Neural crest cell (in vitro differentiated cells): Measurements from ENCODE around the gene SLC35E3. TPM values are rescaled to one million over a fixed set of nuclear protein-coding genes. Genes with fewer than 3 reads are reported as not detected.

Source experiments
- DNase-seq: peaks from one replicate; pipeline ENCODE4 v3.0.0; 2021; ENCODE audit warnings: low read depth, mixed read lengths, low spot score
- H3K27ac Mint-ChIP-seq: one replicate; pipeline ENCODE4 v1.8.0; 2021; ENCODE audit warnings: mild to moderate bottlenecking, mixed read lengths; ENCODE audit not compliant: unreplicated experiment
- H3K27me3 Mint-ChIP-seq: 2 replicates; pipeline ENCODE4 v1.8.0; 2021; ENCODE audit warnings: low read depth, mild to moderate bottlenecking, mixed read lengths
- H3K36me3 Mint-ChIP-seq: 2 replicates; pipeline ENCODE4 v1.8.0; 2021; ENCODE audit warnings: low read depth, mild to moderate bottlenecking, mixed read lengths
- H3K4me1 Mint-ChIP-seq: 2 replicates; pipeline ENCODE4 v1.8.0; 2021; ENCODE audit warnings: mixed read lengths
- H3K4me3 Mint-ChIP-seq: one replicate; pipeline ENCODE4 v1.8.0; 2021; ENCODE audit warnings: mild to moderate bottlenecking, mixed read lengths
- H3K9me3 Mint-ChIP-seq: 2 replicates; pipeline ENCODE4 v1.8.0; 2021; ENCODE audit warnings: mixed read lengths
- CTCF ChIP-seq: fragments of 200-600 bp; sonication (generic); conservative IDR thresholded peaks from 2 replicates; pipeline ENCODE4 v1.5.0; 2021; ENCODE audit warnings: antibody characterized with exemption, mild to moderate bottlenecking
- total RNA-seq: library from RNA; stranded (reverse); gene quantifications from 2 replicates; pipeline ENCODE4 v1.2.1, GENCODE V29; 2021

The SLC35E3 gene
- total RNA-seq, 1 donor from 2014 or later = 15.1 TPM

- TF ChIP-seq CTCF = no peak
- Mint-ChIP-seq H3K36me3 (peaks cover 10% of the 10 kb centered on the region), H3K4me3 (peak overlapping the region; percentile 5), H3K27me3 (no peaks in the 10 kb centered on the region), H3K9me3 (no peaks in the 10 kb centered on the region), H3K4me1 (peaks cover 41% of the 10 kb centered on the region), H3K27ac (peak overlapping the region; percentile 2)
- DNase-seq = no peak
These were observed 4.5 kb downstream of the SLC35E3 start for GRCh38 chr12:68750506-68750905.

- Mint-ChIP-seq H3K27ac (no peak overlapping the region), H3K4me1 (peaks cover 7% of the 10 kb centered on the region), H3K9me3 (no peaks in the 10 kb centered on the region), H3K27me3 (no peaks in the 10 kb centered on the region), H3K4me3 (no peak overlapping the region), H3K36me3 (peaks cover 13% of the 10 kb centered on the region)
- DNase-seq = no peak
- TF ChIP-seq CTCF = no peak
These were observed 9.7 kb downstream of the SLC35E3 start for GRCh38 chr12:68755536-68756243.

GRCh38 chr12:68759852-68760251 is 13.9 kb downstream of the SLC35E3 start:
- Mint-ChIP-seq H3K27me3 (no peaks in the 10 kb centered on the region), H3K9me3 (no peaks in the 10 kb centered on the region), H3K4me1 (no peaks in the 10 kb centered on the region), H3K27ac (no peak overlapping the region), H3K4me3 (no peak overlapping the region), H3K36me3 (peaks cover 8% of the 10 kb centered on the region)
- no peak for TF ChIP-seq CTCF
- DNase-seq = no peak

GRCh38 chr12:68760806-68761441 is 14.9 kb downstream of the SLC35E3 start:
- no peak overlapping the region for H3K4me3 Mint-ChIP-seq
- H3K4me1 Mint-ChIP-seq = no peaks in the 10 kb centered on the region
- H3K27ac Mint-ChIP-seq = no peak overlapping the region
- DNase-seq = no peak
- no peak for TF ChIP-seq CTCF
- no peaks in the 10 kb centered on the region for H3K27me3 Mint-ChIP-seq
- no peaks in the 10 kb centered on the region for H3K9me3 Mint-ChIP-seq
- peaks cover 6% of the 10 kb centered on the region for H3K36me3 Mint-ChIP-seq

GRCh38 chr12:68761442-68761812 is 15.5 kb downstream of the SLC35E3 start:
- DNase-seq = no peak
- no peaks in the 10 kb centered on the region for H3K27me3 Mint-ChIP-seq
- TF ChIP-seq CTCF = no peak
- no peak overlapping the region for H3K27ac Mint-ChIP-seq
- no peaks in the 10 kb centered on the region for H3K9me3 Mint-ChIP-seq
- H3K4me3 Mint-ChIP-seq = no peak overlapping the region
- H3K36me3 Mint-ChIP-seq = peaks cover 6% of the 10 kb centered on the region
- H3K4me1 Mint-ChIP-seq = no peaks in the 10 kb centered on the region
